ENCODE results near the gene PODXL2. TPM values are rescaled to one million over a fixed set of nuclear protein-coding genes. Genes with fewer than 3 reads are reported as not detected.

Gene PODXL2
- total and polyA plus RNA-seq, 2 of the 8 experiments (the other 6 are each of a cell fraction or from before 2014, with no cell fraction given): 27.6 to 31.6 TPM

DNA sequence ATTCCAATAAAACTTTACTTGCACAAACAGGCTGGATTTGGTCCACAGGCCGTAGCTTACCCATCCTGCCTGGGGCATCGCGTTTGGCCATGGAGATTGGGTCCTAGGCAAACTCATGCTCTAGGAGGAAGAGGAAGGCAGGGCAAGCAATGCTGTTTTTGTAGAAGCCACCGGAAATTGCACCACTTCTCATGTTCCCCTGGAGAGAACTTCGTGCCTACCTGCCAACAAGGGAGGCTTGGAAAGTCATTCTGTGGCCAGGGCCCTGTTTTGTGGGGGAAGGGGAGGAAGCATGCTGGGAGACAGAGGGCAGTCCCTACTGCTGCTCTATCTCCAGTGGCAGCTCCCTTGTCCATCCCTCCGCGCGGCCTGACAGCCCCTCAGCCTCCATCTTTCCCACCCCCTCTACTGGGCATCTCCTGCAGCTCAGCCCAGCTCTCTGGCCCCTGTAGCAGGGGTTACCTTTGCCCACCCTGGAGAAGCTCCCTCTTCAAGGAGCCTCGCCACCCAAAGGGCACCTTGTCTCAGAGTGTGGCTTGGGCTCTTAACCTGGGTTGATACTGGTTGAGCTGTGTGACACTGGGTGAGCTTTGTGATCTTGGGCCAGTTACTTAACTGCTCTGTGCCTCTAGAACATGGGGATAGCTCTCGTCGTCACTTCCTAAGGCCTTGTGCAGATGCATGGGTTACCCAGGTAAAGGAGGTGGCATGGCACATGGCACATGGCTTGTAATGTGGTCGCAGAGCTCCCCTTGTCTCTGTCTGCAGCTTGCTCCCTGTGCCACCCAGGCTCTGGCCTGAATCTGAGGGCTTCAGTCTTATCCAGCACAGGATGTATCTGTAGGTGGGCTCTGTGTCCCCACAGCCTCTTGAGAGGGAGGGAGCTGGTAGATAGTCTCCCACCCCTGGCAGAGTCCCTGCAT is 49.9 kb downstream of the PODXL2 start (continued):
- no peak for TF ChIP-seq GABPA (IDR thresholded peaks at IDR 0.05; ENCODE audit: borderline replicate concordance, insufficient read depth, low read length)
- TF ChIP-seq, protein P1, sequence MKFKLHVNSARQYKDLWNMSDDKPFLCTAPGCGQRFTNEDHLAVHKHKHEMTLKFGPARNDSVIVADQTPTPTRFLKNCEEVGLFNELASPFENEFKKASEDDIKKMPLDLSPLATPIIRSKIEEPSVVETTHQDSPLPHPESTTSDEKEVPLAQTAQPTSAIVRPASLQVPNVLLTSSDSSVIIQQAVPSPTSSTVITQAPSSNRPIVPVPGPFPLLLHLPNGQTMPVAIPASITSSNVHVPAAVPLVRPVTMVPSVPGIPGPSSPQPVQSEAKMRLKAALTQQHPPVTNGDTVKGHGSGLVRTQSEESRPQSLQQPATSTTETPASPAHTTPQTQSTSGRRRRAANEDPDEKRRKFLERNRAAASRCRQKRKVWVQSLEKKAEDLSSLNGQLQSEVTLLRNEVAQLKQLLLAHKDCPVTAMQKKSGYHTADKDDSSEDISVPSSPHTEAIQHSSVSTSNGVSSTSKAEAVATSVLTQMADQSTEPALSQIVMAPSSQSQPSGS (IDR thresholded peaks at IDR 0.05; ENCODE audit: low read length): no peak
- TF ChIP-seq TBP (IDR thresholded peaks at IDR 0.05; ENCODE audit: low read depth, low read length): no peak
- no peak for TF ChIP-seq SP1 (IDR thresholded peaks at IDR 0.05; ENCODE audit: low read depth, low read length)
- TF ChIP-seq KDM5A (IDR thresholded peaks at IDR 0.05; ENCODE audit: low read length): no peak
- TF ChIP-seq NANOG (IDR thresholded peaks at IDR 0.05; ENCODE audit: insufficient read depth, low read depth, low read length, poor library complexity, severe bottlenecking): no peak
- TF ChIP-seq, protein P2, sequence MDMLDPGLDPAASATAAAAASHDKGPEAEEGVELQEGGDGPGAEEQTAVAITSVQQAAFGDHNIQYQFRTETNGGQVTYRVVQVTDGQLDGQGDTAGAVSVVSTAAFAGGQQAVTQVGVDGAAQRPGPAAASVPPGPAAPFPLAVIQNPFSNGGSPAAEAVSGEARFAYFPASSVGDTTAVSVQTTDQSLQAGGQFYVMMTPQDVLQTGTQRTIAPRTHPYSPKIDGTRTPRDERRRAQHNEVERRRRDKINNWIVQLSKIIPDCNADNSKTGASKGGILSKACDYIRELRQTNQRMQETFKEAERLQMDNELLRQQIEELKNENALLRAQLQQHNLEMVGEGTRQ (IDR thresholded peaks at IDR 0.05; ENCODE audit: low read length): no peak
- no peak for TF ChIP-seq TAF1 (IDR thresholded peaks at IDR 0.05; ENCODE audit: low read depth, low read length)
- no peak for TF ChIP-seq GTF2F1 (IDR thresholded peaks at IDR 0.05; ENCODE audit: borderline replicate concordance, low read depth, low read length)
- TF ChIP-seq PHF8 (conservative IDR thresholded peaks at IDR 0.05; ENCODE audit: low read depth, low read length): no peak
- TF ChIP-seq HDAC6 (IDR thresholded peaks at IDR 0.05; ENCODE audit: low read depth, low read length): no peak

Data from H1 (cell line).